NCI-H2196 treated with DMSO at 0.1 percent for 48 hours (cell line): ENCODE measurements around the gene GLRX3.
"Not testable (repeated sequence)": the region's sequence is repeated elsewhere in the genome, so short reads cannot be mapped to it uniquely, and the experiment has no call there.

Experiments used
- DNase-seq: peaks from one replicate; lab custom pipeline; 2025; ENCODE audit not compliant: unreplicated experiment; lab: John Stamatoyannopoulos, UW

The GLRX3 gene

GRCh38 chr10:130188195-130189175, 52.3 kb downstream of the GLRX3 start:
- DNase-seq, result no peak

DNA sequence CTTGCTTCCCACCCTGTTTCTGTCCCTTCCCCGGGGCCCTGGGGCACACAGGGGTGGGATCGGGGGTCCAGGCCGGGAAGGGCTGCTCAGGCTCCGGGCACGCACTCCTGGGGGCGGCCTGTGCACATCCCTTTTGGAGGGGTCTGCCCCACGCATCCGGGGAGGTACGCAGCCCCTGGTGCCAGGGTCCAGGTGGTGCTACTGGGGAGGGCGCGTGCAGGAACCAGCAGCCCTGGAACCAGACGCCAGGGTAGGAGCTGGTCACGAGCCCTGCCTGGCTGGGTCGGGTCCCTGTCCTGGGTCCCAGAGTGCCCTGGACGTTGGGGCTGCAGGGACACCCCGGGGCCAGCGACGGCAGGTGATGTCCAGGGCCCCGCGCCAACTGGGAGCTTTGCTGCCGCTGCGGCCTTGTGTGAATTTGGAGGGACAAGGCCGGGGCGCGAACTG, 53.4 kb downstream of the GLRX3 start:
- no peak for DNase-seq

- DNase-seq, result no peak
Observed at GRCh38 chr10:130190055-130190736, 54.0 kb downstream of the GLRX3 start.

DNA sequence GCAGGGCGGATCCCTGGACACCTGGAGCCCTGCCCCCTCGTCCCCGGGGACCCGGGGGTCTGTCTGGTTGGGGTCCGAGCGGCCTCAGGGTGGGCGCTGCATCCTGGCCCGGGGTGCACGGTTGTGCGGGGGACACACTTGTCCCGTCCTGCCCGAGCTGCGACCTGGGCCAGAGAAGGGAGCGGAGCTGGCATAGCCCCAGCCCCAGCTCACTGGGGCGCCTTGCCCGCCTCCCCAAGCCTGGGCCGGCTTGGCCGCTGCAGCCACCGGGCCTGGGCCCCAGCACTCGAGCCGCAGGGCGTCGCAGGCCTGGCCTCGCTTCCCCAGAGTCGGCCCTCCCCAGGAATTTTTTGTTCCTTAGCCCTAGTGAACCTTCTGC, 54.5 kb downstream of the GLRX3 start:
- no peak for DNase-seq

GRCh38 chr10:130191380-130191779, 55.2 kb downstream of the GLRX3 start:
- DNase-seq, result no peak

- no peak for DNase-seq
Observed at GRCh38 chr10:130192276-130192848, 56.2 kb downstream of the GLRX3 start.

GRCh38 chr10:130193033-130193432, 56.8 kb downstream of the GLRX3 start:
- no peak for DNase-seq

DNA sequence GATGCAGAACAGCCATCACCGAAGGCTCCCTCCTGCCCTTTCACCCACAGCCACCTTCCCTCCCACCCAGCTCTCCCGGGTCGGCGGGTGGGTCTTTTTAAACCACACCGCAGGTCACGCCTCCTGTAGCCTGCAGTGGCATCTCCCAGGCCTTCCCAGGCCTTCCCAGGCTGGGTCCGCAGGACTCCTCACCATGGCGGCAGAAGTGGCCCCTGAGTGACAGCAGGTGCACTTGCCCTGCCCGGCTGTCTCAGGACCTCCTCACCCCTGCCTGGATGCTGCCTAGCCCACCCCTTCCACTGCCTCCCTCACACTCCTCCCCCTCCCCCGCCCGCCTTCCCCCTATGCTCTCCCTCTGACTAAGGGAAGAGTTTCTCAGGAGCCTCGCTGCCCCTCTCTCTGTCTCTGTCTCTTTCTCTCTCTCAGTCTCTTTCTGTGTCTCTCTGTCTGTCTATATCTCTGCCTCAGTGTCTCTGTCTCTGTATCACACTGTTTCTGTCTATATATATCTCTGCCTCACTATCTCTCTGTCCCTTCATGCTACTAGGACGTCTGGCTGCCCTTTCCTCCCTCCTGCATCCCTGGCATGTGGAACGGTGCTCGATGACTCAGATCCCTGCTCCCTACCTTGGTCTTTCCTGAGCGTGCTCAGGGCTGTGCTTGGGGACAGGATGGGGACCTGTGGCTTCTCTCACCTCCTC, 57.5 kb downstream of the GLRX3 start:
- DNase-seq, result no peak

GRCh38 chr10:130194194-130194990, 58.2 kb downstream of the GLRX3 start:
- no peak for DNase-seq

GRCh38 chr10:130194991-130195645, 58.9 kb downstream of the GLRX3 start:
- DNase-seq, result no peak

- DNase-seq, result no peak
Observed at GRCh38 chr10:130195746-130196294, 59.6 kb downstream of the GLRX3 start.

- no peak for DNase-seq
Observed at GRCh38 chr10:130196511-130197487, 60.6 kb downstream of the GLRX3 start.

- no peak for DNase-seq
Observed at GRCh38 chr10:130198651-130199050, 62.5 kb downstream of the GLRX3 start.

DNA sequence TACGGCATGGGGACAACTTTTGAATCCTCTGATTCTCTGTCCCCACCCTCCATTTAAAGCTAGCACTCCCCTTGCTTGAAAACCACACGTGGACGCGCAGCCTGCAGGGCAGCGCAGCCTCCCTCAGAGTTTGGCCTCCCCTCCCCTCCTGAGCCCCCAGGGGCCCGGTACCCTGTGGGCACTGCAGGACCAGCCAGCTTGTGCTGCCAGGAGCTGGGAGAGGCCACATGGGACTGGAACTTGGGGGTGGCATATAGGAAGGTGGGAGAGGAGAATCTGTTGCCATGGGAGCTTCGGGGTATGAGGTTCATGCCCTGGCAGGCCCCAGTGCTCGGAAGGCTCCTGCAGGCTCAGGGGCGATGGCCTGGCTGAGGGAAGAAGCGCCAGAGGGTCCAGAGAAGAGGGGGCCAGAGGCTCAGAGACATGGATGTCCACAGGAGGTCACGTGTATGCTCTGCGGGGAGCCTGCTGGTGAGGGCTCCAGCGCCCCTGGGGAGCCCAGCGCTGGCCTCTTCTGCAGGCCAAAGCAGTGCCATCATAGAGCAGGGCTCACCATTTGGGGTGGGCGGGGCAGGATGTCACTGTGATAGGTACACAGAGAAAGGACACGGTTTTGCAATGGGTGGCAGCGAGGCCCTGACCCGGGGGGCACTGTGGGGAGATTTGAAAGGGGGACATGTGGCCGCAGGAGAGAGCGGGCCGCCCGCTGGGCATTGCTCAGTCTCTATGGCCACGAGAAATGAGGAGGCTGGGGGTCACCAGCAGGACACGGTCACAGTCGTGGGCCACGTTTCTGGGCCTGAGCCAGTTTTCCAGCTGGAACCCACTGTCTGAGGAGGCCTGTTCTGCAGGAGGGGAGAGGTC, 64.2 kb downstream of the GLRX3 start:
- DNase-seq, result no peak

DNA sequence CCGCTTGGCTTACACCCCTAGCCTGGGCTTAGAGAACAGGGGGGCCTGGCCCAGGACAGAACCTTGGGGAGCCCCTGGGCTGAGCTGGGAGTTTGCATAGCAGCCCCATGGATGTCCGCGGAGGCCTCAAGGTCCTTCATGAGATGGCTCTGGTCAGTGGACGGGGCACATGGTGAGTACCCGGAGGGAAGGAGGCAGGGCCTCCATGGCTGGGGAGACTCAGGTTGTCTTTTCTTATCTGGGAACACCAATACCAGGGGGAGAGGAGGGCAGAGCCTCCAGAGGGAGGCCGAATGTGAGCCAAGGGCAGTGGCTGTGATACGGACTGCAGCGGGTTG, 64.8 kb downstream of the GLRX3 start:
- DNase-seq, result no peak

- DNase-seq, result not testable (repeated sequence)
Observed at GRCh38 chr10:130202150-130202549, 66.0 kb downstream of the GLRX3 start.

- DNase-seq, result no peak
Observed at GRCh38 chr10:130202984-130203621, 66.9 kb downstream of the GLRX3 start.
